Measurements from ENCODE around the gene PLEKHA7. TPM values are rescaled to one million over a fixed set of nuclear protein-coding genes. Genes with fewer than 3 reads are reported as not detected.

PLEKHA7 gene
- total and polyA plus RNA-seq, 2 of the 8 experiments (the other 6 are each of a cell fraction or from before 2014, with no cell fraction given) = 11.4 to 25.6 TPM

DNA sequence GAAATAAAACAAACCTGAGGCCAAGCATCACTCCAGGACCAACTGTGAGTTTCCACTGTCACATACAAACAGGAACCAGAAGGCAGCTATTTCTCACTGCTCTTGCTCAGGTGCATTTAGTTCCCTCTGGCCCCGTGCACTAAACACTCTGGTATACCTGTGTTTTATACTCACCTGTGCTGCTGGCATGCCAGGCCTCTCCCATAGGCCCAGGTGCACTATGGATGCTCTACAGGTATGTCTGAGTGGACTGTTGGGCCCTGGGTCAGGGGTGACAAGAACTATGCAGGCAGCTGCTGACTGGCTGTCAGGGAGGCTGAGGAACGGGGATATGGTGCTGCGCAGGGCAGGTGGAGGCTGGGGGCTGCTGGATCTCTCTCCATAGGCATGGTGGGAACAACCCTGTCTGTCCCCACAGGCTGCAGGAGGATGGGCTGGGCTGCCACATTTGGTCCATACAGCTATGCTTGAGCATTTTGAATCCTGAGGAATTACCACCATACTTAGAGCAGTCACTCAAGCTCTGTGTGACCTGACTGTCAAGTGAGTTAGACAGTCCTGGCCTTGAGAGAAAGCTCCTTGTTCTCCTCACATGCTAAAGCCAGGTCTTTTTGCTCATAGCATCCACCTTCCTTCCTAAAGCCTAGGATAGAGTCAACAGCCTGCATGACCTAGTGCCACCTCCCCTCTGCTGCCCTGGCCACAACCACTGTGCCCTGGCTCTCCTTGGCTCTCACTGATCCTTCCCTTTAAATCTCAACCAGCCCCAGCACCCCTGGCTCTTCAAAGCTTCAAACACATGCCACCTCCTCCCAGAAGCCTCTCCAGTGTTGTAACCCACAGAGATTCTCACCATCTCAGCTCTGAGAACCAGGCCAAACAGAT lies 202.8 kb downstream of the PLEKHA7 start:
- 91% methylated on average over 3 of the region's 3 CpGs; no CpG with 5 or more reads in 1 of the 2 experiments for WGBS, 2 experiments (ENCODE audit: extremely low coverage in 1 of 2, insufficient coverage in 1 of 2, insufficient read length in 1 of 2, insufficient replicate concordance in 2 of 2, low coverage in 1 of 2, low lambda C conversion rate in 2 of 2, missing lambda C conversion rate in 1 of 2)
- no peak overlapping the region for H4K91ac ChIP-seq (replicated peaks; ENCODE audit: insufficient read length, low read length)
- TF ChIP-seq SUZ12 (IDR thresholded peaks at IDR 0.05; ENCODE audit: low read length) = no peak
- no peak for TF ChIP-seq TAF1 (IDR thresholded peaks at IDR 0.05; ENCODE audit: low read depth, low read length)
- TF ChIP-seq SP2 (IDR thresholded peaks at IDR 0.05; ENCODE audit: low read length) = no peak
- TF ChIP-seq HDAC2 (IDR thresholded peaks at IDR 0.05; ENCODE audit: borderline replicate concordance in 1 of 2, low read depth in 2 of 2, low read length in 2 of 2) = no peak
- TF ChIP-seq RBBP5 (IDR thresholded peaks at IDR 0.05; ENCODE audit: borderline replicate concordance, low read depth, low read length) = no peak
- TF ChIP-seq FOSL1 (IDR thresholded peaks at IDR 0.05; ENCODE audit: insufficient read depth, low read depth, low read length) = no peak
- TF ChIP-seq EZH2 (IDR thresholded peaks at IDR 0.05; ENCODE audit: low read depth, low read length, severe bottlenecking) = no peak
- no peak for TF ChIP-seq KDM4A (IDR thresholded peaks at IDR 0.05; ENCODE audit: low read depth, low read length, severe bottlenecking)

More for the DNA sequence above, 202.8 kb downstream of the PLEKHA7 start:
- H3K9ac ChIP-seq (replicated peaks in 1 of 4; ENCODE audit: extremely low read depth in 1 of 4, low read depth in 3 of 4, low read length in 3 of 4) = no peak overlapping the region
- no peak overlapping the region for H3K56ac ChIP-seq (replicated peaks; ENCODE audit: insufficient read length, low read depth, low read length)
- H3K18ac ChIP-seq (ENCODE audit: extremely low read depth, low read length) = no peak overlapping the region
- no peak overlapping the region for H2BK12ac ChIP-seq (ENCODE audit: low read depth, low read length)
- no peak overlapping the region for H2BK120ac ChIP-seq (replicated peaks; ENCODE audit: low read depth, low read length)
- no peaks in the 10 kb centered on the region for H3K79me2 ChIP-seq (ENCODE audit: control insufficient read depth in 1 of 2, insufficient read depth in 2 of 2, low read length in 2 of 2)
- 0 out of 4 replicates have a peak overlapping the region, but pooled peaks of 1 of the 2 experiments have one; percentile 29 for H3K4me2 ChIP-seq (ENCODE audit: insufficient read depth in 1 of 2, low read depth in 2 of 2, low read length in 2 of 2)
- ChIA-PET POLR2A (ENCODE audit: partially characterized antibody) (interaction anchor here (0.5 to 1.1 kb wide), 2 partner anchors 100 to 186 kb away, joined by 3 read pairs; no protein-coding TSS in a partner anchor), CTCF (ENCODE audit: partially characterized antibody) (interaction anchor here (0.6 to 9.7 kb wide), 10 partner anchors 10 to 384 kb away, joined by 3 to 100 read pairs (median 4); no protein-coding TSS in a partner anchor)
- H3K27me3 ChIP-seq (replicated peaks in 1 of 4; ENCODE audit: control insufficient read depth in 3 of 4, extremely low read depth in 1 of 4, insufficient read depth in 3 of 4, low read length in 3 of 4) = no peaks in the 10 kb centered on the region
- H2AK5ac ChIP-seq (ENCODE audit: low read depth, low read length) = no peak overlapping the region
- peaks cover 0 to 6% (median 2%) of the 10 kb centered on the region in 4 experiments; a peak in 5 of 8 replicates for H3K36me3 ChIP-seq (ENCODE audit: control insufficient read depth in 2 of 4, insufficient read depth in 4 of 4, low read length in 3 of 4)
- H4K20me1 ChIP-seq (replicated peaks in 1 of 2; ENCODE audit: control insufficient read depth in 1 of 2, insufficient read depth in 2 of 2, low read length in 2 of 2) = peaks cover 0 to 2% of the 10 kb centered on the region in 2 experiments
- H3K79me1 ChIP-seq (ENCODE audit: low read depth, low read length) = no peaks in the 10 kb centered on the region
- H4K8ac ChIP-seq (ENCODE audit: extremely low read depth, insufficient read depth, low read length) = no peak overlapping the region
- H2BK15ac ChIP-seq (ENCODE audit: low read length) = no peak overlapping the region
- no peaks in the 10 kb centered on the region for H3K9me3 ChIP-seq (ENCODE audit: insufficient read depth in 2 of 2, low read depth in 1 of 2, low read length in 1 of 2)
- H3K14ac ChIP-seq (ENCODE audit: insufficient read length) = no peak overlapping the region
- FAIRE-seq (no peak), DNase-seq (ENCODE audit: low read depth in 1 of 2, low spot score in 2 of 2) (no peak)
- no peak overlapping the region for H3K27ac ChIP-seq (ENCODE audit: low read depth, low read length)
- no peak overlapping the region for H3K4ac ChIP-seq (replicated peaks; ENCODE audit: insufficient read length, low read depth, low read length)
- H2BK20ac ChIP-seq (ENCODE audit: low read length) = no peak overlapping the region; the same call in 1 of the 2 replicates
- no peak overlapping the region for H3K4me3 ChIP-seq (ENCODE audit: extremely low read depth in 1 of 4, insufficient read depth in 2 of 4, low read depth in 3 of 4, low read length in 4 of 4)
- no peak overlapping the region for H3K23ac ChIP-seq (ENCODE audit: insufficient read length)
- no peak overlapping the region for H4K5ac ChIP-seq (ENCODE audit: insufficient read length, low read depth, low read length)
- no peak overlapping the region for H2BK5ac ChIP-seq (ENCODE audit: low read depth, low read length)
- no peak overlapping the region for H2AFZ ChIP-seq (ENCODE audit: low read length)
- H3K23me2 ChIP-seq (ENCODE audit: low read depth, low read length) = no peaks in the 10 kb centered on the region
- H3K4me1 ChIP-seq (replicated peaks in 1 of 4; ENCODE audit: control insufficient read depth in 3 of 4, insufficient read depth in 4 of 4, low read length in 3 of 4) = peaks cover 0 to 2% (median under 1%) of the 10 kb centered on the region in 4 experiments; a peak in 1 of 7 replicates
